Common myeloid progenitor, CD34-positive (primary cell): ENCODE data around the gene ROR2.

Source experiments
- CTCF ChIA-PET: fragments of 350-600 bp; sonication (Branson Sonifier 250); formaldehyde crosslinking; loops from one replicate; lab custom pipeline; 2021; ENCODE audit warnings: antibody characterized with exemption; lab: Charles Lee
- POLR2A ChIA-PET: fragments of 350-600 bp; sonication (Branson Sonifier 250); formaldehyde crosslinking; loops from one replicate; lab custom pipeline; 2021; ENCODE audit warnings: antibody characterized with exemption; lab: Charles Lee
- DNase-seq, 3 donors: peaks; one replicate each; pipeline versions ENCODE4 v3.0.0 to v3.0.0-alpha.2; 2013
- H3K27ac ChIP-seq, 2 experiments: 1 replicate in 1 of 2; 2 replicates in 1 of 2; pipeline ENCODE4 v1.7.0; 2013; ENCODE audit warnings: inconsistent platforms in 2 of 2, low read length in 2 of 2, mild to moderate bottlenecking in 2 of 2, low read depth in 1 of 2, moderate library complexity in 1 of 2; ENCODE audit not compliant: severe bottlenecking in 2 of 2, insufficient read depth in 1 of 2, poor library complexity in 1 of 2
- H3K27me3 ChIP-seq, 5 experiments: replicated peaks in 2 of 5; 1 replicate in 3 of 5; 2 replicates in 2 of 5; pipeline versions ENCODE4 v1.6.1 to v1.7.0; 2013; ENCODE audit warnings: low read length in 4 of 5, mild to moderate bottlenecking in 2 of 5, moderate library complexity in 2 of 5, inconsistent platforms in 1 of 5; ENCODE audit not compliant: insufficient read depth in 5 of 5, control insufficient read depth in 4 of 5
- H3K36me3 ChIP-seq, 4 experiments: 1 replicate in 2 of 4; 2 replicates in 2 of 4; pipeline versions ENCODE4 v1.6.1 to v1.7.0; 2013; ENCODE audit warnings: low read length in 3 of 4, control low read depth in 1 of 4, mild to moderate bottlenecking in 1 of 4; ENCODE audit not compliant: control insufficient read depth in 4 of 4, insufficient read depth in 4 of 4
- H3K4me1 ChIP-seq, 4 experiments: 1 replicate in 3 of 4; 2 replicates in 1 of 4; pipeline versions ENCODE4 v1.6.1 to v1.7.1; 2013; ENCODE audit warnings: low read length in 3 of 4, mild to moderate bottlenecking in 3 of 4, control low read depth in 1 of 4, inconsistent platforms in 1 of 4, moderate library complexity in 1 of 4; ENCODE audit not compliant: control insufficient read depth in 4 of 4, insufficient read depth in 4 of 4; ENCODE audit errors: control extremely low read depth in 1 of 4
- H3K4me3 ChIP-seq, 7 experiments: 1 replicate in 4 of 7; 2 replicates in 3 of 7; pipeline versions ENCODE4 v1.5.1 to v1.7.0; 2013; ENCODE audit warnings: mild to moderate bottlenecking in 7 of 7, low read length in 6 of 7, moderate library complexity in 6 of 7, inconsistent platforms in 2 of 7, low read depth in 2 of 7, control low read depth in 1 of 7; ENCODE audit not compliant: insufficient read depth in 4 of 7, control insufficient read depth in 1 of 7; ENCODE audit errors: extremely low read depth in 1 of 7
- H3K9me3 ChIP-seq, 5 experiments: 1 replicate in 4 of 5; 2 replicates in 1 of 5; pipeline versions ENCODE4 v1.6.1 to v1.7.1; 2013; ENCODE audit warnings: low read length in 4 of 5, mild to moderate bottlenecking in 2 of 5, inconsistent platforms in 1 of 5, low read depth in 1 of 5, moderate library complexity in 1 of 5; ENCODE audit not compliant: control insufficient read depth in 4 of 5, insufficient read depth in 2 of 5; ENCODE audit errors: control extremely low read depth in 1 of 5
- WGBS: methylation state at CpG from one replicate; pipeline ENCODE4 v1.1.5; 2013; ENCODE audit not compliant: insufficient coverage; 5-methylcytosine and 5-hydroxymethylcytosine counted together

ROR2 gene

DNA sequence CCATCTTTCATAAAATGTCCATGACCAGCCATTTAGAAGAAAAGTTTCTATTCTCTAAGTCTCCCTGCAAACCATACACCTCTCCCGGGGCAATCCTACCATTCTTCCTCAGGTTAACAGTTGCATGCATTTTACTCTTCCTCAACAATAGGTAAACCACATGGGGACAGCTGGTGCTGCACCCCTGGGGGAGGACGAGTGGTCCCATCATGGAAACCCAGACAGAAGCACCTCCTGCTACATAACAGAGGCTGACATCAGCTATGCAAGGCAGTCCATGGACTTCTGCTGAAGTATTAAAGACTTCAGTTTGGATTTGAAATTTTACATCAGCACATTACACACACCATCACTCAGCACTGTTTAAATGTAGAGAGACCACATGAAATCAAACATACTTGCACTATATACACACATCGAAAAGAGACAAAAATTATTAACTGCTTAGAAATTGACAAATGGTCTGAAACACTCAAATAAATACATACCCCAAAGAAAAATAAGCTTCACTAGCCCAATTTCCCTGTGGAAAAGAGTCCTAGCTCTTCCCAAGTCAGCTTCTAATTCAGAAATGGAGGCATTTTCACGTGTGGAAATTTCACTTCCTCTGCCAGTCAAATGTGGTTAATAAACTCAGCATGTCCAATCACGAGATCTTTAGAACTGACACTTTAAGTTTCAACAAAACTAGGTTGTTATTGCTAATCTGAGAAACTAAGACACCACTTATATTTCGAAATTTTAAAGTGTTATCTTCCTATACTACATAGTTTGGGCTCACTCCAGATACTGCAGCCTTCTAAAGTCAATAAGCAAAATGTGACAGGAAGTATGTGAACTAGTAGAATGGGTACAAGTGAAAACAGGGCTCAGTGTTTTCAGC, 173.4 kb downstream of the ROR2 start:
- H3K4me1 ChIP-seq, result peaks cover 6 to 16% (median 9%) of the 10 kb centered on the region in 4 experiments
- WGBS, result 63% methylated on average over 3 of the region's 6 CpGs
- no peaks in the 10 kb centered on the region for H3K27me3 ChIP-seq
- CTCF ChIA-PET, result interaction anchor here (0.7 to 2.4 kb wide), 7 partner anchors 9 to 202 kb away, joined by 3 to 15 read pairs (median 6); no protein-coding TSS in a partner anchor
- POLR2A ChIA-PET, result no interaction called here
- H3K27ac ChIP-seq, result no peak overlapping the region
- DNase-seq, result peak in 1 of 3 donors; percentile 4
- no peaks in the 10 kb centered on the region for H3K36me3 ChIP-seq
- H3K4me3 ChIP-seq, result no peak overlapping the region
- no peaks in the 10 kb centered on the region for H3K9me3 ChIP-seq

DNA sequence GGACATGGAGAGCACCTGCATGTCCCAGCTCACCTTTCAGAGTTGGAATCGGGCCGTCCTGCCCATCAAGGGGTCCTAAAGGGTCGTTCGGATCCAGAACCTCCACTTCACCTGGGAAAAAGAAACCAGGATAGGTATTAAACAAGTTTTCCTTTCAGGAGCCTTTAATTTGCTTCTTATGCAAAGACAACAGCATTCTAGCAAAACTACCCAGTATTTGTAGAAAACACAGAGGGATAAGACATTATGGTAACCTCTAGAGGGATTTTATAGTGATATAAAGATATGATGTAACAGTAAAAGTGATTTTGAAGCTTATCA, 174.4 kb downstream of the ROR2 start:
- ChIA-PET CTCF (interaction anchor here (0.9 to 2.4 kb wide), 7 partner anchors 11 to 203 kb away, joined by 3 to 15 read pairs (median 6); partner anchors contain the start of gene ROR2), POLR2A (no interaction called here)
- Histone ChIP-seq H3K4me3 (no peak overlapping the region), H3K9me3 (no peaks in the 10 kb centered on the region), H3K27ac (no peak overlapping the region), H3K36me3 (no peaks in the 10 kb centered on the region), H3K27me3 (no peaks in the 10 kb centered on the region), H3K4me1 (peaks cover 6 to 16% (median 9%) of the 10 kb centered on the region in 4 experiments)
- no peak for DNase-seq
- 40% methylated on average over 2 of the region's 4 CpGs for WGBS

- POLR2A ChIA-PET, result no interaction called here
- no peak overlapping the region for H3K4me3 ChIP-seq
- peaks cover 6 to 16% (median 9%) of the 10 kb centered on the region in 4 experiments for H3K4me1 ChIP-seq
- no peaks in the 10 kb centered on the region for H3K27me3 ChIP-seq
- CTCF ChIA-PET, result interaction anchor here (0.9 to 2.4 kb wide), 7 partner anchors 11 to 204 kb away, joined by 3 to 15 read pairs (median 6); partner anchors contain the start of gene ROR2
- 83% methylated on average over 6 of the region's 9 CpGs for WGBS
- H3K9me3 ChIP-seq, result no peaks in the 10 kb centered on the region
- DNase-seq, result peak; percentile 50 to 76 (median 73)
- H3K36me3 ChIP-seq, result no peaks in the 10 kb centered on the region
- no peak overlapping the region for H3K27ac ChIP-seq
These were observed 174.9 kb downstream of the ROR2 start for GRCh38 chr9:91775011-91775707.

- H3K9me3 ChIP-seq, result no peaks in the 10 kb centered on the region
- ChIA-PET CTCF (interaction anchor here (0.8 to 0.9 kb wide), 3 partner anchors 15 to 180 kb away, joined by 3 read pairs; no protein-coding TSS in a partner anchor), POLR2A (no interaction called here)
- H3K27ac ChIP-seq, result no peak overlapping the region
- no peaks in the 10 kb centered on the region for H3K27me3 ChIP-seq
- H3K4me1 ChIP-seq, result peaks cover 6 to 16% (median 9%) of the 10 kb centered on the region in 4 experiments
- H3K36me3 ChIP-seq, result no peaks in the 10 kb centered on the region
- WGBS, result 99% methylated on average over 13 of the region's 14 CpGs
- DNase-seq, result no peak
- H3K4me3 ChIP-seq, result no peak overlapping the region
These were observed 176.9 kb downstream of the ROR2 start for GRCh38 chr9:91773156-91773555.

- H3K36me3 ChIP-seq, result no peaks in the 10 kb centered on the region
- no peak overlapping the region for H3K4me3 ChIP-seq
- DNase-seq, result no peak
- 67% methylated on average over 1 of the region's 4 CpGs for WGBS
- H3K9me3 ChIP-seq, result no peaks in the 10 kb centered on the region
- POLR2A ChIA-PET, result no interaction called here
- CTCF ChIA-PET, result interaction anchor here (1.0 to 1.2 kb wide), 4 partner anchors 10 to 185 kb away, joined by 3 read pairs; no protein-coding TSS in a partner anchor
- no peaks in the 10 kb centered on the region for H3K27me3 ChIP-seq
- H3K27ac ChIP-seq, result no peak overlapping the region
- peaks cover 6 to 16% (median 9%) of the 10 kb centered on the region in 4 experiments for H3K4me1 ChIP-seq
These were observed 178.2 kb downstream of the ROR2 start for GRCh38 chr9:91771864-91772263.

DNA sequence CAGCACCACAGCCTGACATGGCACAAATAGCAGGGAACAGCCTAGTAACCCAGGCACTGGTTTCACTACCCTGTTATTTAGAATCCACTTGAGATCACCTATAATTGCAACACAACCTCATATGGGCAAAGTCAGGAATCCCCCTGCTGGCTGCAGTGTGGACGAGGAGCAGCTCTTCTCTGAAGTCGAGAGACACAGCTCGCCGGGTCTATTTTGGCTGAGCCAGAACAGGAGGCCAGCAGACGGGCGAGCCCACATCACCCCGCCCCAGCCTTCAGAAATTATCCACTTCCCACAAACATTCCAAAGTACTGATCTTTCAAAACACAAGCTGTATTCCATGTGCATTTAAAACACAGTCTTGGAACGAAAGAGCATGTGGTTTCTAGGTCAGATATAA, 179.0 kb downstream of the ROR2 start:
- ChIA-PET CTCF (interaction anchor here (1.1 to 1.2 kb wide), 3 partner anchors 11 to 47 kb away, joined by 3 read pairs; no protein-coding TSS in a partner anchor), POLR2A (no interaction called here)
- Histone ChIP-seq H3K4me3 (no peak overlapping the region), H3K27me3 (no peaks in the 10 kb centered on the region), H3K9me3 (no peaks in the 10 kb centered on the region), H3K36me3 (no peaks in the 10 kb centered on the region), H3K27ac (no peak overlapping the region), H3K4me1 (peaks cover 6 to 24% (median 11%) of the 10 kb centered on the region in 4 experiments)
- 97% methylated on average over 7 of the region's 8 CpGs for WGBS
- no peak for DNase-seq
